Gastrocnemius medialis (tissue), 4 donors: Measurements from ENCODE around the gene MAGI1. TPM values are rescaled to one million over a fixed set of nuclear protein-coding genes. Genes with fewer than 3 reads are reported as not detected.

Source experiments
- ATAC-seq, 2 donors: fragments of 150-250 bp; one replicate each; pipeline ENCODE4 v1.9.1; 2016
- DNase-seq, 2 donors: peaks; one replicate each; pipeline ENCODE4 v3.0.0-alpha.2; 2019
- H3K27ac ChIP-seq, 4 donors: fragments of 200-600 bp; sonication (generic); 1 replicate in 1 of 4; 2 replicates in 3 of 4; pipeline ENCODE4 v1.5.1; 2016 to 2018; ENCODE audit warnings: mild to moderate bottlenecking in 2 of 4, moderate library complexity in 1 of 4
- H3K27me3 ChIP-seq, 3 donors: fragments of 200-600 bp; sonication (generic) in 2 of 3; 1 replicate in 1 of 3; 2 replicates in 2 of 3; pipeline versions ENCODE4 v1.5.1 to v1.6.0; 2016 to 2019; ENCODE audit warnings: mild to moderate bottlenecking in 1 of 3, moderate library complexity in 1 of 3
- H3K36me3 ChIP-seq, 2 donors: fragments of 200-600 bp; sonication (generic) in 1 of 2; one replicate each; pipeline ENCODE4 v1.5.1; 2017 to 2018
- H3K4me1 ChIP-seq, 2 donors: fragments of 200-600 bp; sonication (generic) in 1 of 2; one replicate each; pipeline ENCODE4 v1.5.1; 2016 to 2017; ENCODE audit warnings: mild to moderate bottlenecking in 2 of 2
- H3K4me3 ChIP-seq, 4 donors: fragments of 200-600 bp; sonication (generic) in 3 of 4; 1 replicate in 1 of 4; 2 replicates in 3 of 4; pipeline ENCODE4 v1.5.1; 2016 to 2019; ENCODE audit warnings: mild to moderate bottlenecking in 2 of 4
- H3K9me3 ChIP-seq, 3 donors: fragments of 200-600 bp; sonication (generic) in 2 of 3; 1 replicate in 1 of 3; 2 replicates in 2 of 3; pipeline ENCODE4 v1.5.1; 2016 to 2019
- CTCF ChIP-seq, 5 experiments: fragments of 450-650 bp in 3 of 5; fragments of 200-600 bp in 2 of 5; sonication (generic) in 2 of 5; IDR thresholded peaks in 4 of 5; conservative IDR thresholded peaks in 1 of 5; 1 replicate in 4 of 5; 2 replicates in 1 of 5; pipeline ENCODE4 v1.5.1; 2016 to 2019; ENCODE audit warnings: antibody characterized with exemption in 5 of 5, mild to moderate bottlenecking in 3 of 5, moderate library complexity in 3 of 5
- POLR2A ChIP-seq, 2 donors: fragments of 450-650 bp; IDR thresholded peaks; one replicate each; pipeline ENCODE4 v1.6.1; 2017; ENCODE audit warnings: antibody characterized with exemption in 2 of 2, mild to moderate bottlenecking in 2 of 2, moderate library complexity in 2 of 2
- in situ Hi-C, 4 donors: fragments of 200-750 bp; cut with MboI; loops; one replicate each; pipeline versions ENCODE4 v1.15.0 to v1.8.0; 2017; ENCODE audit warnings: low sequenced_read_pairs in 4 of 4
- intact Hi-C: fragments of 100-400 bp; cut with DNase I; formaldehyde crosslinking; loops from one replicate; pipeline ENCODE4 v1.15.1; 2023; ENCODE audit warnings: low total_unique reads
- total RNA-seq, 4 donors: library from RNA; depleted of rRNA; stranded (reverse); fragments of >200 nt; gene quantifications; one replicate each; pipeline versions ENCODE4 v1.1.0 to v1.2.3, GENCODE V29; 2016

MAGI1 gene
- total RNA-seq, 4 donors from 2014 or later = 2.6 to 7.5 (median 3.9) TPM

GRCh38 chr3:65978116-65978515, 60.6 kb downstream of the MAGI1 start:
- Histone ChIP-seq H3K4me1 (no peaks in the 10 kb centered on the region), H3K27ac (no peak overlapping the region), H3K36me3 (no peaks in the 10 kb centered on the region), H3K9me3 (no peaks in the 10 kb centered on the region), H3K4me3 (no peak overlapping the region), H3K27me3 (no peaks in the 10 kb centered on the region)
- in situ Hi-C loops = no loop called here
- intact Hi-C loops = no loop called here
- ATAC-seq (no peak), DNase-seq (no peak)
- no peak for TF ChIP-seq CTCF (IDR thresholded peaks at IDR 0.05 in 4 of 5, conservative IDR thresholded peaks at IDR 0.05 in 1 of 5)
- no peak for TF ChIP-seq POLR2A (IDR thresholded peaks at IDR 0.05)

GRCh38 chr3:65975032-65975431, 63.7 kb downstream of the MAGI1 start:
- TF ChIP-seq CTCF (IDR thresholded peaks at IDR 0.05 in 4 of 5, conservative IDR thresholded peaks at IDR 0.05 in 1 of 5) (no peak), POLR2A (IDR thresholded peaks at IDR 0.05) (no peak)
- H3K27me3 ChIP-seq = no peaks in the 10 kb centered on the region
- H3K9me3 ChIP-seq = no peaks in the 10 kb centered on the region
- H3K27ac ChIP-seq = no peak overlapping the region
- in situ Hi-C loops = no loop called here
- DNase-seq = no peak
- H3K4me1 ChIP-seq = peaks cover 7 to 10% of the 10 kb centered on the region in 2 donors
- intact Hi-C loops = no loop called here
- no peaks in the 10 kb centered on the region for H3K36me3 ChIP-seq
- no peak overlapping the region for H3K4me3 ChIP-seq
- no peak for ATAC-seq

GRCh38 chr3:65974509-65974908, 64.2 kb downstream of the MAGI1 start:
- intact Hi-C loops = no loop called here
- in situ Hi-C loops = no loop called here
- TF ChIP-seq POLR2A (IDR thresholded peaks at IDR 0.05) (no peak), CTCF (IDR thresholded peaks at IDR 0.05 in 4 of 5, conservative IDR thresholded peaks at IDR 0.05 in 1 of 5) (no peak)
- Histone ChIP-seq H3K27me3 (no peaks in the 10 kb centered on the region), H3K27ac (no peak overlapping the region), H3K4me1 (peaks cover 7 to 11% of the 10 kb centered on the region in 2 donors), H3K36me3 (no peaks in the 10 kb centered on the region), H3K9me3 (no peaks in the 10 kb centered on the region), H3K4me3 (no peak overlapping the region)
- ATAC-seq (no peak), DNase-seq (no peak)

- H3K36me3 ChIP-seq = no peaks in the 10 kb centered on the region
- DNase-seq (no peak), ATAC-seq (no peak)
- intact Hi-C loops (no loop called here), in situ Hi-C loops (no loop called here)
- no peak overlapping the region for H3K4me3 ChIP-seq
- H3K4me1 ChIP-seq = peaks cover 11 to 15% of the 10 kb centered on the region in 2 donors
- no peak for TF ChIP-seq CTCF (IDR thresholded peaks at IDR 0.05 in 4 of 5, conservative IDR thresholded peaks at IDR 0.05 in 1 of 5)
- no peak for TF ChIP-seq POLR2A (IDR thresholded peaks at IDR 0.05)
- H3K27ac ChIP-seq = no peak overlapping the region
- no peaks in the 10 kb centered on the region for H3K9me3 ChIP-seq
- H3K27me3 ChIP-seq = no peaks in the 10 kb centered on the region
Observed at GRCh38 chr3:65972765-65973164, 66.0 kb downstream of the MAGI1 start.
